HepG2 (cell line): Measurements from ENCODE around the gene NME2. TPM values are rescaled to one million over a fixed set of nuclear protein-coding genes. Genes with fewer than 3 reads are reported as not detected.

ENCODE experiments used
- ATAC-seq: fragments of 200-7000 bp; cut with Tn5 transposase; 3 replicates; pipeline ENCODE4 v1.9.1; 2020; ENCODE audit warnings: mild to moderate bottlenecking, moderate library complexity
- BruUV-seq: library from RNA; stranded (reverse); fragments of 400-500 nt; replicated peaks from 2 replicates; lab custom pipeline; 2021; lab: Mats Ljungman, UMichigan
- CTCF ChIA-PET: fragments of 300-600 bp; formaldehyde crosslinking; extraction: SDS; loops from one replicate; lab custom pipeline; 2021; ENCODE audit warnings: low total read pairs, inconsistent platforms, low intra/inter-chr PET ratio; lab: Yijun Ruan, JAX
- POLR2A ChIA-PET: fragments of 350-600 bp; sonication (Branson Sonifier 250); formaldehyde crosslinking; loops from one replicate; lab custom pipeline; 2020; ENCODE audit warnings: antibody characterized with exemption, inconsistent platforms; lab: Yijun Ruan, JAX
- DNase-seq: peaks from one replicate; pipeline ENCODE4 v3.0.0-alpha.2; 2015; ENCODE audit warnings: low spot score
- FAIRE-seq: peaks from 3 replicates; lab custom pipeline; 2011; peaks lifted over from hg19 to GRCh38; lab: Jason Lieb, UNC
- H2AFZ ChIP-seq: one replicate; pipeline ENCODE4 v1.6.1; 2011; ENCODE audit warnings: low read length, inconsistent platforms
- H3K27ac ChIP-seq: fragments of 300-600 bp; 3 replicates; pipeline ENCODE4 v1.8.0; 2011; ENCODE audit warnings: mixed run types, mild to moderate bottlenecking, mixed read lengths, low read length, inconsistent platforms; ENCODE audit not compliant: insufficient read depth; ENCODE audit errors: extremely low read length
- H3K27me3 ChIP-seq, 2 experiments: fragments of 200-600 bp in 1 of 2; 2 replicates in 1 of 2; 3 replicates in 1 of 2; pipeline versions ENCODE4 v1.6.0 to v1.8.0; 2011; ENCODE audit warnings: low read length in 2 of 2, mild to moderate bottlenecking in 2 of 2, moderate library complexity in 2 of 2, inconsistent platforms in 1 of 2; ENCODE audit not compliant: insufficient read depth in 2 of 2, control insufficient read depth in 1 of 2
- H3K36me3 ChIP-seq, 2 experiments: fragments of 200-600 bp in 1 of 2; replicated peaks in 1 of 2; 2 replicates in 1 of 2; 3 replicates in 1 of 2; pipeline versions ENCODE4 v1.5.1 to v1.8.0; 2011; ENCODE audit warnings: low read length in 2 of 2, inconsistent platforms in 1 of 2; ENCODE audit not compliant: insufficient read depth in 2 of 2, control insufficient read depth in 1 of 2
- H3K4me1 ChIP-seq: 2 replicates; pipeline ENCODE4 v1.5.1; 2012; ENCODE audit warnings: low read length, inconsistent platforms; ENCODE audit not compliant: insufficient read depth
- H3K4me2 ChIP-seq: 2 replicates; pipeline ENCODE4 v1.6.0; 2011; ENCODE audit warnings: low read depth, low read length, inconsistent platforms
- H3K4me3 ChIP-seq, 3 experiments: fragments of 200-600 bp in 1 of 3; sonication (generic), shearing (Covaris generic) in 1 of 3; replicated peaks in 1 of 3; 2 replicates each; pipeline ENCODE4 v1.5.1; 2011 to 2016; ENCODE audit warnings: low read length in 3 of 3, inconsistent platforms in 2 of 3, low read depth in 2 of 3, mild to moderate bottlenecking in 2 of 3, control low read depth in 1 of 3, mixed read lengths in 1 of 3; ENCODE audit not compliant: insufficient read depth in 1 of 3
- H3K79me2 ChIP-seq: one replicate; pipeline ENCODE4 v1.6.1; 2011; ENCODE audit warnings: low read length, inconsistent platforms; ENCODE audit not compliant: insufficient read depth
- H3K9ac ChIP-seq: 2 replicates; pipeline ENCODE4 v1.6.0; 2011; ENCODE audit warnings: mild to moderate bottlenecking, low read depth, low read length, inconsistent platforms; ENCODE audit not compliant: insufficient read depth
- H3K9me3 ChIP-seq: 2 replicates; pipeline ENCODE4 v1.5.1; 2012; ENCODE audit warnings: mild to moderate bottlenecking, low read length
- H4K20me1 ChIP-seq: 2 replicates; pipeline ENCODE4 v1.6.0; 2011; ENCODE audit warnings: inconsistent platforms, mild to moderate bottlenecking, low read length, moderate library complexity; ENCODE audit not compliant: insufficient read depth
- BRCA1 ChIP-seq: sonication (generic); formaldehyde crosslinking; IDR thresholded peaks from 2 replicates; pipeline ENCODE4 v1.4.0; 2020; ENCODE audit warnings: missing genetic modification reagents
- MED1 ChIP-seq: sonication (generic); formaldehyde crosslinking; IDR thresholded peaks from 2 replicates; pipeline ENCODE4 v1.4.0; 2020; ENCODE audit warnings: missing genetic modification reagents
- NFYC ChIP-seq: IDR thresholded peaks from 2 replicates; pipeline ENCODE4 v1.6.1; 2016; ENCODE audit warnings: missing genetic modification reagents, missing compliant biosample characterization
- SETDB1 ChIP-seq: sonication (generic); formaldehyde crosslinking; IDR thresholded peaks from 2 replicates; pipeline ENCODE4 v1.5.1; 2020; ENCODE audit warnings: missing genetic modification reagents, mild to moderate bottlenecking, borderline replicate concordance
- U2AF1 ChIP-seq: fragments of 200-400 bp; formaldehyde crosslinking; optimal IDR thresholded peaks from 2 replicates; pipeline ENCODE3; 2017; ENCODE audit warnings: mild to moderate bottlenecking, low read depth, low read length
- ZMYM2 ChIP-seq: sonication (generic); formaldehyde crosslinking; IDR thresholded peaks from 2 replicates; pipeline ENCODE4 v1.8.0; 2022; ENCODE audit warnings: mild to moderate bottlenecking, missing genetic modification reagents
- ZNF510 ChIP-seq: sonication (generic); formaldehyde crosslinking; IDR thresholded peaks from 2 replicates; pipeline ENCODE4 v1.4.0; 2020; ENCODE audit warnings: low read depth, mild to moderate bottlenecking, missing genetic modification reagents
- WGBS: methylation state at CpG from one replicate; pipeline ENCODE4 v1.1.6; 2017; ENCODE audit warnings: low lambda C conversion rate; 5-methylcytosine and 5-hydroxymethylcytosine counted together
- in situ Hi-C: cut with HindIII; loops from 2 replicates; pipeline ENCODE4 v1.10.0; 2017; ENCODE audit warnings: low pct_unique_long_range_greater_than_20kb; ENCODE audit not compliant: extremely low pct_ligation_motif_present
- intact Hi-C: fragments of 100-400 bp; cut with micrococcal nuclease; formaldehyde crosslinking; loops from one replicate; pipeline ENCODE4 v1.10.0; 2022; ENCODE audit not compliant: unreplicated experiment
- polyA plus RNA-seq, 8 experiments: library from polyadenylated mRNA; depleted of rRNA in 3 of 8; stranded (reverse) in 7 of 8; unstranded in 1 of 8; fragments of >200 nt; fragmentation: Illumina TruSeq in 4 of 8; extraction: Trizol in 4 of 8; gene quantifications; 2 replicates each; pipeline versions ENCODE4 v1.2.1 to v1.2.3, GENCODE V29; 2011 to 2016; ENCODE audit warnings: low read depth in 4 of 8, missing spikeins in 1 of 8, mixed read lengths in 1 of 8; ENCODE audit not compliant: insufficient read depth in 1 of 8
- total RNA-seq, 5 experiments: library from RNA; depleted of rRNA; stranded (reverse); fragments of >200 nt; fragmentation: Illumina TruSeq; extraction: Trizol; gene quantifications; 2 replicates each; pipeline ENCODE4 v1.2.3, GENCODE V29; 2016; ENCODE audit warnings: low read depth in 1 of 5
- TF ChIP-seq, protein P1 (sequence below): sonication (generic); formaldehyde crosslinking; IDR thresholded peaks from 2 replicates; pipeline ENCODE4 v1.8.0; 2022; ENCODE audit warnings: missing genetic modification reagents, mild to moderate bottlenecking, inconsistent platforms, borderline replicate concordance
- TF ChIP-seq, protein P2 (sequence below), 2 experiments: fragments of 450-650 bp in 1 of 2; sonication (generic) in 1 of 2; formaldehyde crosslinking in 1 of 2; IDR thresholded peaks; 2 replicates each; pipeline versions ENCODE4 v1.6.1 to v1.8.0; 2016 to 2022; ENCODE audit warnings: antibody characterized with exemption in 1 of 2, mild to moderate bottlenecking in 1 of 2, missing genetic modification reagents in 1 of 2

Gene NME2
- total and polyA plus RNA-seq, 2 of the 13 experiments (the other 11 are each of a cell fraction or from before 2014, with no cell fraction given): 790 to 1,213 TPM

- DNase-seq (peak; percentile 100), ATAC-seq (peak; percentile 94), FAIRE-seq (peak; percentile 96)
- H3K27me3 ChIP-seq: no peaks in the 10 kb centered on the region; a peak in 1 of 5 replicates
- peak within 1 kb of the TSS; percentile 81 to 94 (median 84) for H3K4me3 ChIP-seq
- CTCF ChIA-PET: interaction anchor here (0.8 to 3.3 kb wide), 4 partner anchors 33 to 153 kb away, joined by 3 to 38 read pairs (median 10); partner anchors contain the start of gene SPAG9
- H2AFZ ChIP-seq: peak within 1 kb of the TSS; percentile 96
- POLR2A ChIA-PET: interaction anchor here (0.6 to 4.1 kb wide), 20 partner anchors 9 to 301 kb away, joined by 3 to 43 read pairs (median 4); partner anchors contain the start of genes NME2, SPAG9 and UTP18
- H3K4me2 ChIP-seq: peak within 1 kb of the TSS; percentile 97
- WGBS: 1% methylated on average over 48 of the region's 60 CpGs
- BruUV-seq: no TSS peak
- H3K9me3 ChIP-seq: no peaks in the 10 kb centered on the region
- peaks cover 49% of the 10 kb centered on the region for H3K4me1 ChIP-seq
- in situ Hi-C loops: loop anchor here (5.0 kb wide), 1 partner anchor 151 kb away; no protein-coding TSS in a partner anchor
- H3K36me3 ChIP-seq: peaks cover 6 to 27% of the 10 kb centered on the region in 2 experiments
- no peaks in the 10 kb centered on the region for H4K20me1 ChIP-seq
- intact Hi-C loops: loop anchor here (1.0 kb wide), 3 partner anchors 31 to 152 kb away; no protein-coding TSS in a partner anchor
- peak within 1 kb of the TSS; percentile 88 for H3K9ac ChIP-seq
- peaks cover 46% of the 10 kb centered on the region for H3K79me2 ChIP-seq
- peak within 1 kb of the TSS; percentile 76 for H3K27ac ChIP-seq
- peak; percentile 82; the same call in 1 of the 2 replicates for TF ChIP-seq ZMYM2 (CRISPR knock-in tag)
- TF ChIP-seq U2AF1: peak; percentile 99
- TF ChIP-seq ZNF510 (CRISPR knock-in tag): peak; percentile 100
- TF ChIP-seq NFYC (CRISPR knock-in tag): peak; percentile 72
- TF ChIP-seq, protein P1, sequence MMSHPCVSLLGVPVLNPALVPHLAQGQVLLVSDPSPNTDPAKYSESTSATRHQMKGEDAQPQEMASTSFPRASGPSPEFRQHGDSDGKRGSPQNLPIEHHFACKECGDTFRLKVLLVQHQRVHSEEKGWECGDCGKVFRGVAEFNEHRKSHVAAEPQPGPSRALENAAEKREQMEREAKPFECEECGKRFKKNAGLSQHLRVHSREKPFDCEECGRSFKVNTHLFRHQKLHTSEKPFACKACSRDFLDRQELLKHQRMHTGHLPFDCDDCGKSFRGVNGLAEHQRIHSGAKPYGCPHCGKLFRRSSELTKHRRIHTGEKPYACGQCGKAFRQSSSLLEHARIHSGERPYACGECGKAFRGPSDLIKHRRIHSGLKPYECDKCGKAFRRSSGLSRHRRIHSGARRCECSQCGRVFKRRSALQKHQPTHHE (CRISPR knock-in tag): peak; percentile 99
- TF ChIP-seq, protein P2, sequence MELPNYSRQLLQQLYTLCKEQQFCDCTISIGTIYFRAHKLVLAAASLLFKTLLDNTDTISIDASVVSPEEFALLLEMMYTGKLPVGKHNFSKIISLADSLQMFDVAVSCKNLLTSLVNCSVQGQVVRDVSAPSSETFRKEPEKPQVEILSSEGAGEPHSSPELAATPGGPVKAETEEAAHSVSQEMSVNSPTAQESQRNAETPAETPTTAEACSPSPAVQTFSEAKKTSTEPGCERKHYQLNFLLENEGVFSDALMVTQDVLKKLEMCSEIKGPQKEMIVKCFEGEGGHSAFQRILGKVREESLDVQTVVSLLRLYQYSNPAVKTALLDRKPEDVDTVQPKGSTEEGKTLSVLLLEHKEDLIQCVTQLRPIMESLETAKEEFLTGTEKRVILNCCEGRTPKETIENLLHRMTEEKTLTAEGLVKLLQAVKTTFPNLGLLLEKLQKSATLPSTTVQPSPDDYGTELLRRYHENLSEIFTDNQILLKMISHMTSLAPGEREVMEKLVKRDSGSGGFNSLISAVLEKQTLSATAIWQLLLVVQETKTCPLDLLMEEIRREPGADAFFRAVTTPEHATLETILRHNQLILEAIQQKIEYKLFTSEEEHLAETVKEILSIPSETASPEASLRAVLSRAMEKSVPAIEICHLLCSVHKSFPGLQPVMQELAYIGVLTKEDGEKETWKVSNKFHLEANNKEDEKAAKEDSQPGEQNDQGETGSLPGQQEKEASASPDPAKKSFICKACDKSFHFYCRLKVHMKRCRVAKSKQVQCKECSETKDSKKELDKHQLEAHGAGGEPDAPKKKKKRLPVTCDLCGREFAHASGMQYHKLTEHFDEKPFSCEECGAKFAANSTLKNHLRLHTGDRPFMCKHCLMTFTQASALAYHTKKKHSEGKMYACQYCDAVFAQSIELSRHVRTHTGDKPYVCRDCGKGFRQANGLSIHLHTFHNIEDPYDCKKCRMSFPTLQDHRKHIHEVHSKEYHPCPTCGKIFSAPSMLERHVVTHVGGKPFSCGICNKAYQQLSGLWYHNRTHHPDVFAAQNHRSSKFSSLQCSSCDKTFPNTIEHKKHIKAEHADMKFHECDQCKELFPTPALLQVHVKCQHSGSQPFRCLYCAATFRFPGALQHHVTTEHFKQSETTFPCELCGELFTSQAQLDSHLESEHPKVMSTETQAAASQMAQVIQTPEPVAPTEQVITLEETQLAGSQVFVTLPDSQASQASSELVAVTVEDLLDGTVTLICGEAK (IDR thresholded peaks at IDR 0.05): peak; percentile 99
- TF ChIP-seq, protein P2 (CRISPR knock-in tag; IDR thresholded peaks at IDR 0.05): peak; percentile 92
- TF ChIP-seq SETDB1 (CRISPR knock-in tag): no peak
- TF ChIP-seq MED1 (CRISPR knock-in tag): peak; percentile 98
- peak; percentile 99 for TF ChIP-seq BRCA1
These were observed 12.8 kb upstream of the NME2 start, which contains the start of gene NME1 for GRCh38 chr17:51153210-51154072. Gene NME1 (plus strand): TSS chr17:51153559. CDS start chr17:51155655, 2,096 bp downstream.
